Mesendoderm (in vitro differentiated cells): ENCODE measurements around the gene PTPRE.
A peak's percentile ranks its signal among the peaks of the same experiment; 100 is the strongest.

ENCODE experiments used
- DNase-seq: peaks from one replicate; pipeline ENCODE4 v3.0.0; 2013
- H2AK5ac ChIP-seq: 2 replicates; pipeline ENCODE4 v1.6.1; 2013; ENCODE audit warnings: low read length, inconsistent platforms
- H2BK120ac ChIP-seq: 2 replicates; pipeline ENCODE4 v1.6.1; 2013; ENCODE audit warnings: low read depth, mild to moderate bottlenecking, low read length, moderate library complexity, mixed read lengths
- H2BK15ac ChIP-seq: replicated peaks from 2 replicates; pipeline ENCODE4 v1.6.1; 2013; ENCODE audit warnings: low read depth, mild to moderate bottlenecking, moderate library complexity
- H2BK5ac ChIP-seq: 2 replicates; pipeline ENCODE4 v1.6.1; 2013; ENCODE audit warnings: low read length, inconsistent platforms
- H3K18ac ChIP-seq: 2 replicates; pipeline ENCODE4 v1.6.1; 2013; ENCODE audit warnings: mild to moderate bottlenecking, low read length, mixed read lengths
- H3K23ac ChIP-seq: one replicate; pipeline ENCODE4 v1.6.1; 2013; ENCODE audit warnings: low read length
- H3K27ac ChIP-seq: 2 replicates; pipeline ENCODE4 v1.5.1; 2013; ENCODE audit warnings: low read depth, mild to moderate bottlenecking, inconsistent platforms, low read length, moderate library complexity
- H3K27me3 ChIP-seq: 2 replicates; pipeline ENCODE4 v1.6.1; 2013; ENCODE audit warnings: low read length, control low read depth, mild to moderate bottlenecking, inconsistent platforms; ENCODE audit not compliant: insufficient read depth, poor library complexity
- H3K36me3 ChIP-seq: 2 replicates; pipeline ENCODE4 v1.6.1; 2013; ENCODE audit warnings: low read length, inconsistent platforms; ENCODE audit not compliant: control insufficient read depth, insufficient read depth
- H3K4ac ChIP-seq: one replicate; pipeline ENCODE4 v1.6.1; 2013; ENCODE audit warnings: low read depth, mild to moderate bottlenecking, low read length, moderate library complexity
- H3K4me1 ChIP-seq: 2 replicates; pipeline ENCODE4 v1.6.1; 2013; ENCODE audit warnings: low read depth, low read length, inconsistent platforms; ENCODE audit not compliant: control insufficient read depth
- H3K4me2 ChIP-seq: 2 replicates; pipeline ENCODE4 v1.6.1; 2013; ENCODE audit warnings: low read length
- H3K4me3 ChIP-seq: 2 replicates; pipeline ENCODE4 v1.5.1; 2013; ENCODE audit warnings: mild to moderate bottlenecking, low read length
- H3K56ac ChIP-seq: one replicate; pipeline ENCODE4 v1.6.1; 2013; ENCODE audit warnings: low read length
- H3K79me1 ChIP-seq: 2 replicates; pipeline ENCODE4 v1.6.1; 2013; ENCODE audit warnings: low read length, inconsistent platforms
- H3K79me2 ChIP-seq: 2 replicates; pipeline ENCODE4 v1.6.1; 2013; ENCODE audit warnings: mild to moderate bottlenecking, low read length; ENCODE audit not compliant: control insufficient read depth, insufficient read depth
- H3K9ac ChIP-seq: 2 replicates; pipeline ENCODE4 v1.6.1; 2013; ENCODE audit warnings: low read length, inconsistent platforms
- H4K5ac ChIP-seq: one replicate; pipeline ENCODE4 v1.6.1; 2013; ENCODE audit warnings: low read length
- H4K8ac ChIP-seq: one replicate; pipeline ENCODE4 v1.6.1; 2013; ENCODE audit warnings: low read depth, mild to moderate bottlenecking, control low read depth, low read length, moderate library complexity
- WGBS: extraction: QIAGEN DNeasy Blood & Tissue Kit; methylation state at CpG from one replicate; pipeline ENCODE4 v1.1.7; 2013; ENCODE audit warnings: low lambda C conversion rate, missing lambda C conversion rate; ENCODE audit not compliant: insufficient coverage; ENCODE audit errors: extremely low coverage; 5-methylcytosine and 5-hydroxymethylcytosine counted together

Gene PTPRE

DNA sequence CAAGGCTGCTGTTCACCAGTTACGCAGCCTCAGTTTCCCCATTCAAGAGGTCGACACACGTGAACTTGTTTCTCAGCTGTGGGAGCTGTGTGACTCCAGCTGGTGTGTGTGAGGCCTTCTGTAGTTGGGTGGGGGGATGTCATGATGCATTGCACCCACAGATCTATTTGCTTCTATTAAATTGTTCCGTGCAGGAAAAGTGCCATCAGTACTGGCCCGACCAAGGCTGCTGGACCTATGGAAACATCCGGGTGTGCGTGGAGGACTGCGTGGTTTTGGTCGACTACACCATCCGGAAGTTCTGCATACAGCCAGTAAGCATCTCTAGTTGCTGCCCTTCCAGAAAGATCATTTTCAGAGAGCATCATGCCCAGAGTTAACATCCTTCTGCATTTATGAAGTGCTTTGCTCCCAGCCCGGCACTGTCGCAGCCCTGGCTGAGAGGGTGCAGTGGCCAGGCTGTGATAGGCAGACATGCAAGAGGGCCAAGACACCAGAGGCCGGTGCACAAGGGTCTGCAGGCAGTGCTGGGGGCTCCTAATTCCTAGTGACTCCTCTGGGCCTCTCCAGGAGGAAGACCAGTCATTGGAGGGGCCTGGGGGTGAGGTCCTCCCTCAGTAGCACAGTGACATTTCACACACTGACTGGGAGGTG is 159.1 kb downstream of the PTPRE start:
- Histone ChIP-seq H3K18ac (no peak overlapping the region), H3K79me1 (no peaks in the 10 kb centered on the region), H3K4ac (no peak overlapping the region), H2BK120ac (no peak overlapping the region), H3K56ac (no peak overlapping the region), H3K4me2 (no peak overlapping the region), H3K36me3 (no peaks in the 10 kb centered on the region), H4K5ac (no peak overlapping the region), H3K23ac (no peak overlapping the region), H2BK15ac (no peak overlapping the region), H4K8ac (no peak overlapping the region), H2BK5ac (no peak overlapping the region), H3K4me1 (peaks cover 10% of the 10 kb centered on the region), H3K9ac (no peak overlapping the region), H3K27me3 (no peaks in the 10 kb centered on the region), H3K27ac (no peak overlapping the region), H3K4me3 (no peak overlapping the region), H2AK5ac (no peak overlapping the region), H3K79me2 (no peaks in the 10 kb centered on the region)
- no CpG with 5 or more reads among the region's 13 CpGs for WGBS
- no peak for DNase-seq

DNA sequence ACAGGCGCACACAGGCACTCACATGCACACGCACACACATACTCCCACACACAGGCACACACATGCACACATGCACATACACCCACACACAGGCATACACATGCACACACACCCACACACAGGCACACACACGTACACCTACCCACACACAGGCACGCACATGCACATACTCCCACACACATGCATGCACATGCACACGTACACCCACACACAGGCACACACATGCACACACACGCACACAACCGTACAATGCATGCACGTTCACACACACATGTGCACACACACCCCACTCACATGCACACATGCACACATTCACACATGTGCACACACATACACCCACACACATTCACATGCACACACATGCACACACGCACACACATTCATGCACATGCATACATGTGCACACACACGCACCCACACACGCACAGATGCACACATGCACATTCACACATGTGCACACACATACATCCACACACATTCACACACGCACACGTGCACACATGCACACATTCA is 160.0 kb downstream of the PTPRE start:
- no peak overlapping the region for H4K5ac ChIP-seq
- no peak overlapping the region for H3K27ac ChIP-seq
- H2BK5ac ChIP-seq: no peak overlapping the region

GRCh38 chr10:128067691-128068397 is 160.9 kb downstream of the PTPRE start:
- no peak overlapping the region for H3K9ac ChIP-seq
- H3K4me2 ChIP-seq: no peak overlapping the region
- H2AK5ac ChIP-seq: no peak overlapping the region
- H3K4ac ChIP-seq: no peak overlapping the region
- no peak for DNase-seq
- no peak overlapping the region for H3K23ac ChIP-seq
- H2BK120ac ChIP-seq: no peak overlapping the region
- H3K79me2 ChIP-seq: no peaks in the 10 kb centered on the region
- no peak overlapping the region for H3K18ac ChIP-seq
- no peak overlapping the region for H4K8ac ChIP-seq
- peaks cover 6% of the 10 kb centered on the region for H3K4me1 ChIP-seq
- H2BK5ac ChIP-seq: no peak overlapping the region
- H3K27ac ChIP-seq: no peak overlapping the region
- no peaks in the 10 kb centered on the region for H3K27me3 ChIP-seq
- H3K36me3 ChIP-seq: no peaks in the 10 kb centered on the region
- no peak overlapping the region for H4K5ac ChIP-seq
- H3K4me3 ChIP-seq: no peak overlapping the region
- H3K79me1 ChIP-seq: no peaks in the 10 kb centered on the region
- no CpG with 5 or more reads among the region's 25 CpGs for WGBS
- H3K56ac ChIP-seq: no peak overlapping the region
- no peak overlapping the region for H2BK15ac ChIP-seq

More for the DNA sequence above, 160.0 kb downstream of the PTPRE start:
- H4K8ac ChIP-seq: no peak overlapping the region
- H3K4ac ChIP-seq: no peak overlapping the region
- H3K79me2 ChIP-seq: no peaks in the 10 kb centered on the region
- no peak overlapping the region for H3K18ac ChIP-seq
- no peak overlapping the region for H3K4me2 ChIP-seq
- peaks cover 10% of the 10 kb centered on the region for H3K4me1 ChIP-seq
- no peak overlapping the region for H3K56ac ChIP-seq
- H3K4me3 ChIP-seq: no peak overlapping the region
- DNase-seq: no peak
- no peaks in the 10 kb centered on the region for H3K36me3 ChIP-seq
- H3K9ac ChIP-seq: no peak overlapping the region
- no peaks in the 10 kb centered on the region for H3K27me3 ChIP-seq
- no peak overlapping the region for H2BK15ac ChIP-seq
- H3K23ac ChIP-seq: no peak overlapping the region
- WGBS: no CpG with 5 or more reads among the region's 13 CpGs
- no peaks in the 10 kb centered on the region for H3K79me1 ChIP-seq
- no peak overlapping the region for H2BK120ac ChIP-seq
- H2AK5ac ChIP-seq: no peak overlapping the region

DNA sequence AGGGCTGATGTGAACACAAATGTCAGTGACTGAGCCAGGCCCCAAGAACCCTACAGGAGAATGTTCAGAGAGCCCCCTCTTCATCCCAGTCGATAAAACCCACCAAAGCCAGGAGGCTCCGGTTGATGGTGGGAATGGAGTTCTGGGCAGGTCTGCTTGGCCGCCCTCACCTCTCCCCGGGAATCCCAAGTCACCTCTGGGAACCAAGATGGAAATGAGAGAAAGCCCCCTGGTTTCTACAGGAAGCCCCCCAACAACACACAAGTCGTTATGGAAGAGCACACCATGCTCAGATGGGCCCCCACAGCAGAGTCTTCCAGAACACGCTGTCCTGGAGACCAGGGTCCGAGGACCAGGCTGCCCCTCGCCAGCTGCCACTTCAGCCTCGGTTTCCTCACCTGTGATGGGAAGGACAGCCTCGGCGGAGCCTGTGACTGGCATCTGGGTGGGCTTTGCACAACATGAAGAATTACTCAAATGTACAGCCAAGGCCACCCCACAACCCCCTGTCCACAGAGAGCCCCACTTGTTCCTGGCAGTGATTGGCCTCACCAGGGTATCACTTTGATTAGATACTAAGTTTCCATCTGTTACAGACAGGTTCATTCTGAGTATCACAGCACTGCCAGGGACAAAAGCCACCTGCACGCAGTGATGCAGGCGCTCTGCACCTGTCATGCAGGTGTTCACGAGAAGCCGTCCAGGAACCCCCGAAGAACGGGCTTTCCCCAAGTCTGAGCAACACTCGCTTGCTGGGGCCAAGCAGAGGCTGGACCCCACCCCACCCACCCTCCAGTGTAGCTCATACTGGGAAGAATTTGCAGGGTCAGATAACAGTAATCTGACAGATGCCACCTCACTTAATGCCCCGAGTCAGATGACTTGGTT is 161.7 kb downstream of the PTPRE start:
- H3K4me3 ChIP-seq: no peak overlapping the region
- H2AK5ac ChIP-seq: no peak overlapping the region
- H2BK5ac ChIP-seq: no peak overlapping the region
- H3K4me1 ChIP-seq: peaks cover 3% of the 10 kb centered on the region
- no peak overlapping the region for H3K27ac ChIP-seq
- DNase-seq: no peak
- no peak overlapping the region for H3K23ac ChIP-seq
- no peak overlapping the region for H4K5ac ChIP-seq
- H3K18ac ChIP-seq: no peak overlapping the region
- no CpG with 5 or more reads among the region's 19 CpGs for WGBS
- no peaks in the 10 kb centered on the region for H3K27me3 ChIP-seq
- H3K56ac ChIP-seq: no peak overlapping the region
- no peak overlapping the region for H3K4ac ChIP-seq
- H3K79me1 ChIP-seq: no peaks in the 10 kb centered on the region
- H2BK120ac ChIP-seq: no peak overlapping the region
- no peak overlapping the region for H3K9ac ChIP-seq
- no peak overlapping the region for H2BK15ac ChIP-seq
- no peaks in the 10 kb centered on the region for H3K79me2 ChIP-seq
- H3K4me2 ChIP-seq: no peak overlapping the region
- H4K8ac ChIP-seq: no peak overlapping the region
- no peaks in the 10 kb centered on the region for H3K36me3 ChIP-seq

DNA sequence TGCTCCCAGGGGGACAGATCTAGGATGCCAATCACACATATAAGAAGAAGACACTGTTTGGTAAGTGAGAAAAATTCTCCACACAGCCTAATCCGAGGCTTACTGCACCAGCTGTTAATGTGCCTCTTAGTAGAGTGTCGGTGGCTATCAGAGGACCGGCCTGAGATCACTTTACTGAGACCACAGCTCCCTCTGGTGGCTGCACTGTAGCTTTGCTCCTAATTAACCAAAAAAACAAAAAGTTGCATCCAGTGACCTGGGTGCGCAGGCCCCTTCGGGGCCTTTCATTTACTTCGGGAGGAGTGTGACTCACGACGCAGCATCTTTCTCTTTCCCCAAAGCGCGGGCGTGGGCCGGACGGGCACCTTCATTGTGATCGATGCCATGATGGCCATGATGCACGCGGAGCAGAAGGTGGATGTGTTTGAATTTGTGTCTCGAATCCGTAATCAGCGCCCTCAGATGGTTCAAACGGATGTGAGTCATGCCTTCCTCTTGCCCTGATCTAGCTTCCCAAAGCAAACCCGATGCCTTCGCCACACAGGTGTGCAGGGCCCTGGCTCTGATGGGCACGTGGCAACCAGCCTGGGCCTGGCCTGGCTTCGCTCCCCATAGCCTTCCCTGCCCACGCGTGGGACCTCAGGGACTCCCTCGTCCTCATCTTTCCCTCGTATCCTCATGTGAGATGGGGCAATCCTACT is 162.6 kb downstream of the PTPRE start:
- Histone ChIP-seq H2BK15ac (no peak overlapping the region), H3K4me3 (no peak overlapping the region), H4K5ac (no peak overlapping the region), H3K4me1 (no peaks in the 10 kb centered on the region), H3K23ac (no peak overlapping the region), H3K36me3 (no peaks in the 10 kb centered on the region), H3K9ac (no peak overlapping the region), H3K79me1 (no peaks in the 10 kb centered on the region), H3K27me3 (no peaks in the 10 kb centered on the region), H3K79me2 (no peaks in the 10 kb centered on the region), H3K4me2 (no peak overlapping the region), H2AK5ac (no peak overlapping the region), H2BK120ac (no peak overlapping the region), H3K27ac (no peak overlapping the region), H2BK5ac (no peak overlapping the region), H3K56ac (no peak overlapping the region), H4K8ac (no peak overlapping the region), H3K18ac (no peak overlapping the region), H3K4ac (no peak overlapping the region)
- peak; percentile 78 for DNase-seq
- WGBS: no CpG with 5 or more reads among the region's 28 CpGs
